Activated naive CD8-positive, alpha-beta T cell treated with anti-CD3 and anti-CD28 coated beads for 36 hours (primary cell): Measurements from ENCODE around the gene WDR49. TPM values are rescaled to one million over a fixed set of nuclear protein-coding genes. Genes with fewer than 3 reads are reported as not detected.

Source experiments
- DNase-seq: peaks from one replicate; pipeline ENCODE4 v3.0.0; 2021
- H3K27ac Mint-ChIP-seq: one replicate; pipeline ENCODE4 v1.8.0; 2022; ENCODE audit warnings: mild to moderate bottlenecking, moderate library complexity, mixed read lengths
- H3K27me3 Mint-ChIP-seq: one replicate; pipeline ENCODE4 v1.8.0; 2022; ENCODE audit warnings: mild to moderate bottlenecking, mixed read lengths
- H3K36me3 Mint-ChIP-seq: one replicate; pipeline ENCODE4 v1.8.0; 2021; ENCODE audit warnings: mild to moderate bottlenecking, mixed read lengths
- H3K4me1 Mint-ChIP-seq: one replicate; pipeline ENCODE4 v1.8.0; 2021; ENCODE audit warnings: mixed read lengths
- H3K4me3 Mint-ChIP-seq: one replicate; pipeline ENCODE4 v1.8.0; 2022; ENCODE audit warnings: mild to moderate bottlenecking, moderate library complexity, mixed read lengths
- H3K9me3 Mint-ChIP-seq: one replicate; pipeline ENCODE4 v1.8.0; 2022; ENCODE audit warnings: mixed read lengths
- total RNA-seq, 2 experiments: library from RNA; stranded (reverse); gene quantifications; one replicate each; pipeline ENCODE4 v1.2.3, GENCODE V29; 2021

WDR49 gene
- total RNA-seq = under 1 TPM in 1 of 2 experiments, not detected in 1; 0.31 TPM

DNA sequence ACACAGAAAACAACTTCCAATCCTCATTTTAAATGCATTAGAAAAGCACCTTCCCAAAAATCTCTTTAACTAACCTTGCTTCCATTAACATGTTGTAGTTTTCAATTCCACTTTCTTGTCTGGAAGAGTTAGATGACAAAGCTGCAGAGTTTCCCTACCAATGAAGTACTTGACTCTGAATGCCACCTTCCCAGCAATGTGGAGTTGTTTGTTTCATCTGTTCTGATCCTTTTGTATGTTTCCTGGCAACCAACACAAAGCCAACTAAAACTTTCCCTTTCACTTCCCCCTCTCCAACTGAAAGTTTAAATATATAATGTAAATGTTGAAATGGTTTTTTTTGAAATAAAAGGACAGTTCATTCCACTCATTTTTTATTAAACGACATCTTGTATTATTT lies at the start of gene WDR49:
TSS of gene WDR49 (minus strand) at position 183 of the 400 bp plus-strand sequence. CDS start 517 bp downstream, outside the sequence.
- Mint-ChIP-seq H3K4me1 (peaks cover 7% of the 10 kb centered on the region), H3K27me3 (no peaks in the 10 kb centered on the region), H3K36me3 (no peaks in the 10 kb centered on the region), H3K27ac (no peak within 1 kb of the TSS), H3K9me3 (peaks cover 1% of the 10 kb centered on the region), H3K4me3 (no peak within 1 kb of the TSS)
- no peak for DNase-seq

DNA sequence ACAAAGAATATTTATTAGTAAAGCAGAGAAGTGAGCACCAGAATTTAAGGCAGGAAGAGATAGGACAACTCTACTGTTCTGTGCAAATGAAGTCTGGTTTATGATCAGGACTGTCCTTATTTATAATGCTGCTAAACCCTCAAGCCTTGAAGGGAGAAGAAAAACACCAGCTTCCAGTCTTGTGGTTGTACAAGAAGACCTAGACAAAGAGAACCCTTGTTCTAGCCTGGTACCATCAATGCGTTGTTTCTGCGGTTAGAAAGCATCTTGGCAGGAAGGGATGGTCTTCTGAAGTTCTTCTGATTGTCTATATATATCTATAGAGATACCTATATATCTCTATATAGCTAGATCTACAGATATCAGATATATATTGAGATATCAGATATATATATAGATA lies 47.2 kb upstream of the WDR49 start:
- Mint-ChIP-seq H3K27ac (no peak overlapping the region), H3K4me3 (no peak overlapping the region), H3K4me1 (peaks cover 13% of the 10 kb centered on the region), H3K27me3 (no peaks in the 10 kb centered on the region), H3K9me3 (no peaks in the 10 kb centered on the region), H3K36me3 (peaks cover 22% of the 10 kb centered on the region)
- no peak for DNase-seq

DNA sequence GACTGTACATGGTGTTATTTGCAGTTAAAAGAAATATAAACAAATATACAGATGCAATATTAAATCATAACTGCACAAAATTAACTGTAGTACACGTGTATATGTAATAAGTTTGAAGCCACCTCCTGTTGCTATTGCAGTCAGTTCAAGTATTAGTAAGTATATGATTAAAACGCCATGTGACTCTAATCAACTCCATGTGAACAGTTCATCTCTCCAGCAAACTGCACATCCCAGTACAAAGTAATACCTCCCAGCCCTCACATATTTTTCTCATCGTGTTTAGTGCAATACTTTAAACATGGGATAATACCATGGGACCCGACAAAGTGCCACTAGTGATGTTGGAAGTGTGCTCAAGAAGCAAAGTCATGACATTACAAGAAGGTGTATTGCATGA lies 46.3 kb upstream of the WDR49 start:
- Mint-ChIP-seq H3K27ac (no peak overlapping the region), H3K4me3 (no peak overlapping the region), H3K4me1 (peaks cover 12% of the 10 kb centered on the region), H3K27me3 (no peaks in the 10 kb centered on the region), H3K36me3 (peaks cover 25% of the 10 kb centered on the region), H3K9me3 (no peaks in the 10 kb centered on the region)
- no peak for DNase-seq

DNA sequence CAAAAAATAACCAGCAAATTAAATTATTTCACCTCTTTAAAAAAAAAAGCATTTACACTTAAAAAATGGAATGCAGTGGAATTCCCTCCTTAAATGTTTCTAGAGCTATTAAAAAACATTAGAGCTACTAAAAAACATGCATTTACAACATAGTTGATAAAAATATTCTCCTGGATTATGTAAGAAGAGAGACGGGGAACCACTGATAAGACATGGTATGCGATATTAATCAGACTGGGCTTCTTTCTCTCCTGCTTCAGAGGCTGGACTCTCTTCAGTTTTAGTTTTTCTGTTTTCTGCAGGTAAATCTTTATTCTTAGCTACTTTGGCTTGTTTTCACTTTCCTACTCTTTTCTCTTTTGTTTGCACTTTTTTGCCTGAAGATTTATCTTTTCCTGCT lies 40.4 kb upstream of the WDR49 start:
- no peaks in the 10 kb centered on the region for H3K9me3 Mint-ChIP-seq
- H3K36me3 Mint-ChIP-seq = peaks cover 21% of the 10 kb centered on the region
- H3K27me3 Mint-ChIP-seq = no peaks in the 10 kb centered on the region
- H3K27ac Mint-ChIP-seq = no peak overlapping the region
- H3K4me3 Mint-ChIP-seq = no peak overlapping the region
- H3K4me1 Mint-ChIP-seq = peaks cover 30% of the 10 kb centered on the region
- no peak for DNase-seq

DNA sequence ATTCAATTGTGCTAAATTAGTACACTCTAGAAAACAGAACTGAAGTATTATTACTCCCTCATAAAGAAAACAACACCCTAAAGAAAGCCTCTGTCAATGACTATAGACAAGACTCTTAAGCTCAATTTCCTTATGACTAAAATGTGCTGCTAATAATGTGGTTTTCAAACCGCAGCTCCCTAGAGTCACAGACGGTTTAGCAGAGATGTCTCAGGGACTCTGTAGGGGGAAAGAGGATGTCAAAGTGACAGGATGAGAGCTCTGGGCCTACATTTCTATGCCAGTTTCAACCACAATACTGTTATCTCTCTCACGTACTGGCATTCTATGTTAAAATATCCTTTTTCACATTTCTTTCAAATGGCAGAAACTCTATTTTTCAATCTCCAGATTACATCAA lies 37.6 kb upstream of the WDR49 start:
- H3K9me3 Mint-ChIP-seq = no peaks in the 10 kb centered on the region
- peaks cover 22% of the 10 kb centered on the region for H3K36me3 Mint-ChIP-seq
- DNase-seq = peak; percentile 26
- peaks cover 28% of the 10 kb centered on the region for H3K4me1 Mint-ChIP-seq
- H3K27ac Mint-ChIP-seq = peak overlapping the region; percentile 38
- H3K27me3 Mint-ChIP-seq = no peaks in the 10 kb centered on the region
- no peak overlapping the region for H3K4me3 Mint-ChIP-seq

DNA sequence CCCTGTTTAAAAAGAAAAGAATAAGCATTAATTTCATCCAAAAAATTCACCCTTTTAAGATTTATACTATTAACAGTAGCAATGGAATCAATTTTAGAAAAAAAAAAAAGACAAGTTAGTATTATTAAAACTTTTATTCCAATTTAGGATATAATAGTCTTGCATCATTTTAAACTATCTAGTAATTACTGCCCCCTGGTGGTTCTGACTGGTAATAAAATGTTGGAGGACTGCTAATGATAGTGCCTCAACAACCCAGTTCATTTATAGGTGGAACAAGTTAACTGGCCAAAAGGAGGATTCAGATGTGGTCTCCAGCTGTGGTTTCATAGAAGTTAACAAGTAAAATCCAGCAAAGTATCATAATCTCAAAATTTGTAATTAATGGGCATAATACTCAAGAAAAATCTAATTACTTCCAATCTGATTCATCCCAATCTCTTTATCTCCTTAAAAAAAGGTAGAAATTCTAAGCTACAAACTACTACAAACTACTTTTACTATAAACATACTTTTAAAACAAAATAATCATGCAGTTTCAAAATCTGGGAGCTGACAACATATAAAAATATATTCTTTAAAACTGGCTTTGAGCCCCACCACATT lies 30.7 kb upstream of the WDR49 start:
- H3K27ac Mint-ChIP-seq = no peak overlapping the region
- H3K4me1 Mint-ChIP-seq = peaks cover 11% of the 10 kb centered on the region
- peaks cover 30% of the 10 kb centered on the region for H3K36me3 Mint-ChIP-seq

DNA sequence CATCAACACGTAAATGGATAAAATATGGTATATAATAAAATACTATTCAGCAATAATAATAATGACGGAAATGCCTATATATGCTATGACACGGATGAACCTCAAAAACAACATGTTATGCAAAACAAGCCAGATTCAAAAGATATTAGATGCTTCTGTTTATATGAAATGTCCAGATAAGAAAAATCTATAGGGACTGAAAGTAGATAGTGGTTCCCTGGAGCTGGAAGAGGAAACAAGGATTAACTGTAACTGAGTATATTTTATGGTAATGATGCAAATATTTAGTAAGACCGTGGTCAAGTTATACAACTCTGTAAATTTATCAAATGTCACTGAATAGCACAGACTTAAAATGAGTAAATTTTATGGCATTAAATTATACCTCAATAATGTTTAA lies 25.8 kb upstream of the WDR49 start:
- H3K4me1 Mint-ChIP-seq = peaks cover 5% of the 10 kb centered on the region
- peaks cover 60% of the 10 kb centered on the region for H3K36me3 Mint-ChIP-seq
- no peak overlapping the region for H3K4me3 Mint-ChIP-seq
- no peak overlapping the region for H3K27ac Mint-ChIP-seq
- DNase-seq = no peak
- H3K27me3 Mint-ChIP-seq = no peaks in the 10 kb centered on the region
- H3K9me3 Mint-ChIP-seq = peaks cover 20% of the 10 kb centered on the region

More for the DNA sequence above, 30.7 kb upstream of the WDR49 start:
- DNase-seq = peak; percentile 13
- Mint-ChIP-seq H3K27me3 (no peaks in the 10 kb centered on the region), H3K9me3 (no peaks in the 10 kb centered on the region), H3K4me3 (no peak overlapping the region)

DNA sequence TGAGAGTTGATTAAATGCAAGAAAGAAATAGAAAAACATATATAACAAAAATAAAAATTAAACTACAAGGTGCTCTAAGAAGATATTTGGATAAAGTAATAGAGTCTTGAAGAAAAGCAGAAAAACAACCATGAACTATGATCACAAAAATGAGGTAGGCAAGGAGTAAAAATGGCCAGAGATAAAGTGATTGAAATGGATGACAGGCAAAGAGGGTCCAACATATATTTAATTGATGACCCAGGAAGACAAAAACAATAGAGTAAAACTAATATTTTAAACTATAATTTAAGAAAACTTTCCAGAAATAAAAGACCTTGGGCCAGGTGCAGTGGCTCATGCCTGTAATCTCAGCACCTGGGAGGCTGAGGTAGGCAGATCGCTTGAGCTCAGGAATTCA lies 22.1 kb upstream of the WDR49 start:
- peaks cover 71% of the 10 kb centered on the region for H3K36me3 Mint-ChIP-seq
- no peaks in the 10 kb centered on the region for H3K27me3 Mint-ChIP-seq
- no peak overlapping the region for H3K4me3 Mint-ChIP-seq
- H3K4me1 Mint-ChIP-seq = no peaks in the 10 kb centered on the region
- no peak for DNase-seq
- H3K27ac Mint-ChIP-seq = no peak overlapping the region
- peaks cover 24% of the 10 kb centered on the region for H3K9me3 Mint-ChIP-seq

DNA sequence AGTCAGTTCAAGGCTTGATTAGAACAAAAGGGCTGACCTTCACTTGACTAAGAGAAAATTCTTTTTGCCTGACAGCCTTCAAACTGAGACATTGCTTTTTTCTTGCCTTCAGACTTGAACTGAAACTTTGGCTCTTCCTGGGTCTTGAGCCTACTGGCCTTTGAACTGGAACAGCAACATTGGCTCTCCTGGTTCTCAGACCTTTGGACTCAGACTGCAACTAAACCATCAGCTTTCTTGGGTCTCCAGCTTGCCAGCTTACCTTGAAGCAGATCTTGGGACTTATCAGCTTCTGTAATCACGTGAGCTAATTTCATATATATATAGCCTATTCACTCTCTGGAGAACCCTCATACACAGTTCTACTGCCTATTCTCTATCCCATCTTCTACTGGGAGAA lies 19.5 kb upstream of the WDR49 start:
- no peak for DNase-seq
- no peaks in the 10 kb centered on the region for H3K27me3 Mint-ChIP-seq
- H3K9me3 Mint-ChIP-seq = peaks cover 24% of the 10 kb centered on the region
- H3K4me1 Mint-ChIP-seq = no peaks in the 10 kb centered on the region
- H3K27ac Mint-ChIP-seq = no peak overlapping the region
- H3K4me3 Mint-ChIP-seq = no peak overlapping the region
- H3K36me3 Mint-ChIP-seq = peaks cover 58% of the 10 kb centered on the region

DNA sequence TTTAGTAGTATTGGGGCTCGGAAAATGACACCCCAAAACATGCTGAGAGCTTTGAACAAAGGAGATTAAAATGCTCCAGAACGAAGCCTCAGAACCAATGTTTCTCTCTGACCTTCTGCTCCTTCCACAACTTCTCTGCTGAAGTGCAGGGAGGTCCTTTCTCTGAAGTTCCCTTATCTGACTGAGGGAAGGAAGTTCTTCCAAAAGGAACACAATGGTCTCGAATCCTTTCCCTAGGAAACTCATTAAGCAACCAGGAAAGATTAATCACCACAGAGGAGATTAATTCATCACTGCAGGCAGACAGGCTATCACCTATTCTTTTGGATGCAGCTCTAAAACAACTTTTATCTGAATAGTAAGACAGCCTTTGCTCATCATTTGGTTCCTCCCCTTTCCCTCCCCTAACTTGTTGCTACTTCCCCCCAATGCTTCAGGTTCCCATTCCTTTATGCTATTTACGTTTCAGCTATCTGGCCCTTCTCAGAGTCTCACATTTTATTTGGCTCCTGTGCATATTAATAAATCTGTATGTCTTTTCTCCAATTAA lies 18.2 kb upstream of the WDR49 start:
- Mint-ChIP-seq H3K36me3 (peaks cover 48% of the 10 kb centered on the region), H3K27ac (no peak overlapping the region), H3K9me3 (peaks cover 21% of the 10 kb centered on the region), H3K4me1 (no peaks in the 10 kb centered on the region), H3K27me3 (no peaks in the 10 kb centered on the region), H3K4me3 (no peak overlapping the region)
- no peak for DNase-seq

DNA sequence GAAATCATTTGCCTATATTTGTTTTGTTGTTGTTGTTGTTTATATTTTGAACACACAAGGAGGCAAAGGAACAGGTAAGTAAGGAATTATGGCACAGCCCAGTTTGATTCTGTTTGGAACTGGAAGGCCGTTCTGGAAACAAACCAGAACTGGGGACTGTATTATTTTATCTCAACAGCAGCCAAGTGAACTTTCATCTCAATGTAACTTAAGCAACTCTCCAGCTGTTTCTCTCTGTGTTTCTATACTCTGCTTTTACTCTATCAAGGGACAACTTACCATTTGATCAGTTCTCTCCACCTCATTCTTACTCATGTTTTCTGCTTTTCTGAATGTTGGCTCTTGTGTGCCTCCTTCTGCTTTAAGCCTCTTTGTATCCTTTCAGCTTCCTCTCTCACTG lies 16.0 kb upstream of the WDR49 start:
- Mint-ChIP-seq H3K4me3 (no peak overlapping the region), H3K27me3 (no peaks in the 10 kb centered on the region), H3K4me1 (no peaks in the 10 kb centered on the region), H3K27ac (no peak overlapping the region), H3K9me3 (peaks cover 7% of the 10 kb centered on the region), H3K36me3 (peaks cover 30% of the 10 kb centered on the region)
- no peak for DNase-seq

DNA sequence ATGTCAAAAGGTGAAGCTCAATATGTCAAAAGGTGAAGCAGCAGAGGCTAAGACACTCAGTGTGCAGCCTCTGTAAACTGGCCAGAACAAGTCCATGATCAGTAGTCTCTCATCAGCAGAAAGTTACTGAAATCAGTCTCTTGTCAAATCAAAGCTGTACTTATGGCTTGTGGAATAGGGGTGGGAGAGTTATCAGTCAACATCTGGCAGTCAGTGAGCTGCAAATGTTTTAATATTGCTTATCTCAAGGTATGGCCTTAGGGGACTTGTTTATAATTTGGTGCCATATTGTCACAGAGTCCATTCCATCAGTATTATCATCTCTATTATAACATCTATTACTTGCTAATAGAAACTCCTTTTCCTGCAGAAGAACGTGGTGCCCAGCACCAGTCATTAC lies 14.9 kb upstream of the WDR49 start:
- Mint-ChIP-seq H3K4me1 (no peaks in the 10 kb centered on the region), H3K27ac (no peak overlapping the region), H3K36me3 (peaks cover 20% of the 10 kb centered on the region), H3K27me3 (no peaks in the 10 kb centered on the region), H3K9me3 (peaks cover 2% of the 10 kb centered on the region), H3K4me3 (no peak overlapping the region)
- no peak for DNase-seq

DNA sequence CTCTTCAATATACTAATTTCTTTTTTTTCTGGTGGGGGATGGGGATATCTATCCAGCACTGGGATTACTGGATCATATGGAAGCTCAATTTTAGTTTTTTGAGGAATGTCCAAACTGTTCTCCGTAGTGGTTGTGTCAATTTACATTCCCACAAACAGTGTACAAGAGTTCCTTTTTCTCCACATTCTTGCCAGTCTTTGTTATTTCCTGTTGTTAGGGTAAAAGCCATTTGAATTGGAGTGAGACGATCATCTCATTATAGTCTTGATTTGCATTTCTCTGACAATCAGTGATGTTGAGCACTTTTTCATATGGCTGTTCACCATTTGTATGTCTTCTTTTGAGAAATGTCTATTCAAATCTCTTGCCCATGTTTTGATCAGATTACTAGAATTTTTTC lies 12.8 kb upstream of the WDR49 start:
- Mint-ChIP-seq H3K36me3 (peaks cover 4% of the 10 kb centered on the region), H3K4me3 (no peak overlapping the region), H3K27me3 (no peaks in the 10 kb centered on the region), H3K27ac (no peak overlapping the region), H3K9me3 (peaks cover 2% of the 10 kb centered on the region), H3K4me1 (no peaks in the 10 kb centered on the region)
- DNase-seq = no peak

DNA sequence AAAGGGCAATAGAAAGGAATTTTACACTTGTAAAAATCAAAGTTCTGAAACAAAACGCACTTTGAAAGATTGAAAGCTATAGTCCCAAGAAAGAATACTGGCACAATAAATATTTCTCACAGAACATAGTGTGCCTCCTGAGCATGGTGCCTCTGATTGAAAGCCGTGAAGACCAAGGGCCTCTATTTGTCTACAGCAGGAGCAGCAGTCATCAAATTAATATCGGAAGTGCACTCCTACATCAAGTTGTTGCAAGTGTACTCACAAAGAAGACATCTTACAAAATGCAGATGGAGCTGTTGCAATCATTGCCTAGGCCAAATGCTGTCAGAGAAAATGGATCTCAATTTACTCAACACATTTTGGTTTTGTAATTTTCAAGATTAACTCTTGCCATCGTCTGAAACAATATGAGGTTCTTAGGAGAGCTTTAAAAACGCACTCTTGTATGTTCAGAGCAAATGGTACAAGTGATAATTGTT lies 9.2 kb upstream of the WDR49 start:
- no peak for DNase-seq
- no peak overlapping the region for H3K4me3 Mint-ChIP-seq
- H3K27me3 Mint-ChIP-seq = no peaks in the 10 kb centered on the region
- no peak overlapping the region for H3K27ac Mint-ChIP-seq
- peaks cover 2% of the 10 kb centered on the region for H3K9me3 Mint-ChIP-seq
- H3K4me1 Mint-ChIP-seq = no peaks in the 10 kb centered on the region
- peaks cover 3% of the 10 kb centered on the region for H3K36me3 Mint-ChIP-seq

DNA sequence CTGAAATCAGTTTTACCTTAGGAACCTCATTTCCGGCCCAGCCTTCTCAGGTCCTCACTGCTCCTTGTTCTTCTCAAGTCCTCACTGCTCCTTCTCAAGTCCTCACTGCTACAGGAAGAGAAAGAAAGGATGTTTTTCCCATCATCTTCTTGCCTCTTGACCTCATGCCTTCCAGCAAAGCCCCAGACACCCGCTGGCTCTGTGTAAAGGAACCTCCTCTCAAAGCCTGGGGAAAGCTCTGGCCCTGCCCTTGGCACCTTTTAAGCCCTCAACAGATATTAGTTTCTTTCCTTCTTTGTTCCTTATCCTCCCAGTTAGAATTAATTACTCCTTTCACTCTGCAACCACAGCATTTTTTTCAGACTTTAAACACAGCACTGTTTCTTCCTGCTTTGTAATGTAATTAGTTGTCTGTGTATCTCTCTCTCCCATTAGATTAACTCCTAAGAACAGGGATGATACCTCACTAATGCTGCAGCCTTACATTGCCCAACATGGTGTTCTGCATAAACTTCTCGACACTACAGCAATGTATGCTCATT lies 4.0 kb upstream of the WDR49 start:
- Mint-ChIP-seq H3K4me3 (no peak overlapping the region), H3K27ac (no peak overlapping the region)

DNA sequence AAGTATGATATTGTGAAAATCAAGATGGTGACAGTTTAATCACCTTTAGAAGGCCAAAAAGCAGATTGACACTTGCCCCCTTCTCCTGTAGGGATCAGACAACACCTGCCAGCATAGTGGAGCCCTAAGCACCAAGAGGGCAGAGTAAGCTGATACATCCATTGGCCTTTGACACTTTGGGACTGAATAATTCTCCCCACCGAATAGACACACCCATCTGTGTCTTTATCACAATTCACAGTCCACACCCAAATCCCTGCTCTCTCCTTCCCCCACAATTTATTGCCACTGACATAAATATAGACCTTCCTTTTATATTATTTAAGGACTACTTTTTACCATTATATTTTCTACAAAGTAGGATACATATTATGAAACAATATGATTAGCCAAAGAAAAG lies 3.1 kb upstream of the WDR49 start:
- H3K27ac Mint-ChIP-seq = no peak overlapping the region
- no peak for DNase-seq
- peaks cover 1% of the 10 kb centered on the region for H3K9me3 Mint-ChIP-seq
- H3K4me3 Mint-ChIP-seq = no peak overlapping the region
- H3K4me1 Mint-ChIP-seq = no peaks in the 10 kb centered on the region
- H3K36me3 Mint-ChIP-seq = no peaks in the 10 kb centered on the region
- H3K27me3 Mint-ChIP-seq = no peaks in the 10 kb centered on the region

More for the DNA sequence above, 4.0 kb upstream of the WDR49 start:
- no peaks in the 10 kb centered on the region for H3K27me3 Mint-ChIP-seq
- H3K4me1 Mint-ChIP-seq = no peaks in the 10 kb centered on the region
- no peak for DNase-seq
- H3K36me3 Mint-ChIP-seq = no peaks in the 10 kb centered on the region
- H3K9me3 Mint-ChIP-seq = peaks cover 1% of the 10 kb centered on the region
